Measurements from ENCODE around the gene CD3G. TPM values are rescaled to one million over a fixed set of nuclear protein-coding genes. Genes with fewer than 3 reads are reported as not detected.
A peak's percentile ranks its signal among the peaks of the same experiment; 100 is the strongest.

The CD3G gene
- total and polyA plus RNA-seq, 9 of the 15 experiments (the other 6 are each of a cell fraction or from before 2014, with no cell fraction given) = 0.30 to 1.7 (median 0.47) TPM

GRCh38 chr11:118398791-118399559, 54.8 kb downstream of the CD3G start:
- in situ Hi-C loops (cut with MboI) (no loop called here), intact Hi-C loops (cut with micrococcal nuclease) (no loop called here)
- 0 out of 2 replicates have a peak, but pooled peaks cover 7% of the 10 kb centered on the region for H4K20me1 ChIP-seq (replicated peaks; ENCODE audit: control insufficient read depth, insufficient read depth, low read length)
- H3K9me1 ChIP-seq (ENCODE audit: control insufficient read depth, insufficient read depth, low read length) = no peaks in the 10 kb centered on the region
- ATAC-seq (no peak), FAIRE-seq (no peak), DNase-seq (ENCODE audit: extremely low read depth in 1 of 4, low spot score in 3 of 4) (no peak)
- peaks cover 43% of the 10 kb centered on the region; the same call in 2 of the 3 replicates for H3K36me3 ChIP-seq (ENCODE audit: control insufficient read depth, insufficient read depth, low read length)
- H3K79me2 ChIP-seq (ENCODE audit: control insufficient read depth, insufficient read depth, low read length) = peaks cover 38% of the 10 kb centered on the region
- peaks cover 15 to 17% of the 10 kb centered on the region in 2 experiments; a peak in 3 of 5 replicates for H3K4me1 ChIP-seq (replicated peaks in 1 of 2; ENCODE audit: control insufficient read depth in 2 of 2, insufficient read depth in 2 of 2, low read length in 2 of 2)
- peak overlapping the region in 1 of 2 experiments; percentile 53; a peak in 1 of 4 replicates for H3K9ac ChIP-seq (ENCODE audit: insufficient read depth in 1 of 2, low read depth in 2 of 2, low read length in 2 of 2)
- ChIA-PET CTCF (ENCODE audit: low intra/inter-chr PET ratio) (no interaction called here), POLR2A (interaction anchor here (0.6 to 1.9 kb wide), 4 partner anchors 13 to 93 kb away, joined by 3 to 8 read pairs (median 3); no protein-coding TSS in a partner anchor)
- TF ChIP-seq ETV1 (tag; conservative IDR thresholded peaks at IDR 0.05; ENCODE audit: low read depth) (peak; percentile 42; the same call in 1 of the 2 replicates), CTCF (IDR thresholded peaks at IDR 0.05 in 2 of 3, conservative IDR thresholded peaks at IDR 0.05 in 1 of 3; ENCODE audit: insufficient read depth in 2 of 3, low read depth in 1 of 3, low read length in 3 of 3) (no peak), RFX1 (IDR thresholded peaks at IDR 0.05) (peak; percentile 35), KDM2B (CRISPR knock-in tag; IDR thresholded peaks at IDR 0.05) (no peak), NR2C1 (IDR thresholded peaks at IDR 0.05) (no peak), NR2C1 (tag; IDR thresholded peaks at IDR 0.05) (peak; percentile 8; the same call in 1 of the 2 replicates), EP300 (IDR thresholded peaks at IDR 0.05; ENCODE audit: low read length) (0 out of 2 replicates have a peak, but pooled peaks have one; percentile 14)
- H3K27ac ChIP-seq (ENCODE audit: extremely low read depth, low read depth, low read length) = peak overlapping the region; percentile 22; the same call in 1 of the 3 replicates
- WGBS (ENCODE audit: insufficient coverage, low coverage, missing lambda C conversion rate) = 49% methylated on average over 3 of the region's 3 CpGs
- H3K4me3 ChIP-seq = no peak overlapping the region
- no TSS peak for BruUV-seq (replicated peaks)
- H3K9me3 ChIP-seq (replicated peaks; ENCODE audit: control insufficient read depth, insufficient read depth, low read depth, low read length) = no peaks in the 10 kb centered on the region
- H3K27me3 ChIP-seq (ENCODE audit: control insufficient read depth in 2 of 2, insufficient read depth in 2 of 2, low read length in 2 of 2) = no peaks in the 10 kb centered on the region
- H3K4me2 ChIP-seq (ENCODE audit: insufficient read depth, low read length) = no peak overlapping the region
- no peak overlapping the region for H2AFZ ChIP-seq (ENCODE audit: low read depth, low read length)
